Sigmoid colon (tissue), 4 donors: ENCODE measurements around the gene DAB2IP.

Source experiments
- EP300 ChIP-seq, 4 donors: sonication (generic); formaldehyde crosslinking; IDR thresholded peaks; one replicate each; pipeline ENCODE4 v1.6.1; 2017; ENCODE audit warnings: antibody characterized with exemption in 4 of 4
- POLR2A ChIP-seq, 2 donors: fragments of 450-650 bp; IDR thresholded peaks; one replicate each; pipeline ENCODE4 v1.6.1; 2016; ENCODE audit warnings: antibody characterized with exemption in 2 of 2, mild to moderate bottlenecking in 2 of 2, moderate library complexity in 2 of 2
- POLR2AphosphoS5 ChIP-seq, 4 donors: sonication (generic); formaldehyde crosslinking; IDR thresholded peaks; one replicate each; pipeline ENCODE4 v1.6.1; 2017; ENCODE audit warnings: antibody characterized with exemption in 4 of 4
- TF ChIP-seq, protein P1 (sequence below), 4 experiments: fragments of 450-650 bp in 3 of 4; fragments of 200-600 bp in 1 of 4; IDR thresholded peaks; one replicate each; pipeline ENCODE4 v1.5.1; 2016 to 2019; ENCODE audit warnings: antibody characterized with exemption in 4 of 4, mild to moderate bottlenecking in 3 of 4, moderate library complexity in 2 of 4

DNA sequence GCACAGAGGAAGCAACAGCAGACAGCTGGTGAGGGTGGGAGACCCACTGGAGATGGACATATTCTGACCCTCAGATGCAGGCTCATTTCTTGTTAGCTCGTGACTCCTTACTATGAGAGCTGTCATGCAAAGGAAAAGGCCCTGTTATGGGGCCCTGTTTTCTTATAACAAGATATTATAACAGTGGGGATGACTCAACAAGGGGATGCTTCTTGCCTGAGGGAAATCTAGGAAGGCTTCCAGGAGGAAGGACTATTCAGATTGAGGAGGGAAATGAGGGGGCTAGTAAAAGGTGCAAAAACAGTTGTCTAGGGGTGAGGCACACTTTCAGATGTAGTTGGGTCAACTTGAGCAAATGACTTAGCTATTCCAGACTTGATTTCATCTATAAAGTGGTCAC is 83.0 kb downstream of the DAB2IP start:
- TF ChIP-seq, protein P1, sequence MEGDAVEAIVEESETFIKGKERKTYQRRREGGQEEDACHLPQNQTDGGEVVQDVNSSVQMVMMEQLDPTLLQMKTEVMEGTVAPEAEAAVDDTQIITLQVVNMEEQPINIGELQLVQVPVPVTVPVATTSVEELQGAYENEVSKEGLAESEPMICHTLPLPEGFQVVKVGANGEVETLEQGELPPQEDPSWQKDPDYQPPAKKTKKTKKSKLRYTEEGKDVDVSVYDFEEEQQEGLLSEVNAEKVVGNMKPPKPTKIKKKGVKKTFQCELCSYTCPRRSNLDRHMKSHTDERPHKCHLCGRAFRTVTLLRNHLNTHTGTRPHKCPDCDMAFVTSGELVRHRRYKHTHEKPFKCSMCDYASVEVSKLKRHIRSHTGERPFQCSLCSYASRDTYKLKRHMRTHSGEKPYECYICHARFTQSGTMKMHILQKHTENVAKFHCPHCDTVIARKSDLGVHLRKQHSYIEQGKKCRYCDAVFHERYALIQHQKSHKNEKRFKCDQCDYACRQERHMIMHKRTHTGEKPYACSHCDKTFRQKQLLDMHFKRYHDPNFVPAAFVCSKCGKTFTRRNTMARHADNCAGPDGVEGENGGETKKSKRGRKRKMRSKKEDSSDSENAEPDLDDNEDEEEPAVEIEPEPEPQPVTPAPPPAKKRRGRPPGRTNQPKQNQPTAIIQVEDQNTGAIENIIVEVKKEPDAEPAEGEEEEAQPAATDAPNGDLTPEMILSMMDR (IDR thresholded peaks at IDR 0.05) = no peak
- TF ChIP-seq POLR2A (IDR thresholded peaks at IDR 0.05) = no peak
- TF ChIP-seq EP300 (IDR thresholded peaks at IDR 0.05) = no peak
- no peak for TF ChIP-seq POLR2AphosphoS5 (IDR thresholded peaks at IDR 0.05)
